Activated T-cell treated with anti-CD3 and anti-CD28 coated beads for 1 hour (primary cell): ENCODE measurements around the gene PLA2G2F.
A peak's percentile ranks its signal among the peaks of the same experiment; 100 is the strongest.

ENCODE experiments used
- DNase-seq: peaks from one replicate; pipeline ENCODE4 v3.0.0-alpha.2; 2020; ENCODE audit warnings: low read depth

Gene PLA2G2F

GRCh38 chr1:20143318-20143717 lies 4.2 kb downstream of the PLA2G2F start:
- DNase-seq: no peak

- no peak for DNase-seq
These were observed 4.8 kb downstream of the PLA2G2F start for GRCh38 chr1:20143734-20144565.

- DNase-seq: no peak
These were observed 8.9 kb downstream of the PLA2G2F start for GRCh38 chr1:20147846-20148570.

GRCh38 chr1:20148571-20149500 lies 9.7 kb downstream of the PLA2G2F start:
- DNase-seq: no peak

GRCh38 chr1:20149601-20150325 lies 10.6 kb downstream of the PLA2G2F start:
- no peak for DNase-seq

- DNase-seq: no peak
These were observed 11.2 kb downstream of the PLA2G2F start for GRCh38 chr1:20150326-20150705.

- no peak for DNase-seq
These were observed 11.8 kb downstream of the PLA2G2F start for GRCh38 chr1:20150969-20151368.

GRCh38 chr1:20151906-20152598 lies 12.9 kb downstream of the PLA2G2F start:
- DNase-seq: peak; percentile 77

GRCh38 chr1:20152599-20152930 lies 13.4 kb downstream of the PLA2G2F start:
- no peak for DNase-seq

GRCh38 chr1:20153000-20153418 lies 13.9 kb downstream of the PLA2G2F start:
- no peak for DNase-seq

GRCh38 chr1:20154301-20154831 lies 15.2 kb downstream of the PLA2G2F start:
- DNase-seq: no peak

- DNase-seq: no peak
These were observed 19.4 kb downstream of the PLA2G2F start for GRCh38 chr1:20158358-20159070.

- no peak for DNase-seq
These were observed 20.9 kb downstream of the PLA2G2F start for GRCh38 chr1:20160034-20160433.

- DNase-seq: no peak
These were observed 25.6 kb downstream of the PLA2G2F start for GRCh38 chr1:20164694-20165202.

GRCh38 chr1:20165522-20165951 lies 26.4 kb downstream of the PLA2G2F start:
- no peak for DNase-seq

GRCh38 chr1:20166051-20166450 lies 26.9 kb downstream of the PLA2G2F start:
- no peak for DNase-seq

GRCh38 chr1:20167126-20167525 lies 28.0 kb downstream of the PLA2G2F start:
- no peak for DNase-seq

GRCh38 chr1:20168564-20169491 lies 29.7 kb downstream of the PLA2G2F start:
- DNase-seq: no peak

GRCh38 chr1:20169932-20170331 lies 30.8 kb downstream of the PLA2G2F start:
- no peak for DNase-seq
